Heart left ventricle (tissue), 16 donors: ENCODE data around the gene PHLPP2. TPM values are rescaled to one million over a fixed set of nuclear protein-coding genes. Genes with fewer than 3 reads are reported as not detected.

ENCODE experiments used
- ATAC-seq, 4 donors: fragments of 200-7000 bp; cut with Tn5 transposase; one replicate each; pipeline ENCODE4 v1.9.1; 2020 to 2022; ENCODE audit warnings: moderate library complexity in 4 of 4, mild to moderate bottlenecking in 3 of 4, moderate number of reproducible peaks in 1 of 4
- DNase-seq, 5 donors: peaks; one replicate each; pipeline ENCODE4 v3.0.0-alpha.2; 2020
- H3K27ac ChIP-seq, 12 donors: fragments of 200-600 bp; sonication (generic) in 4 of 12; one replicate each; pipeline versions ENCODE4 v1.5.0 to v1.8.0; 2016 to 2022; ENCODE audit warnings: mild to moderate bottlenecking in 2 of 12
- H3K27me3 ChIP-seq, 9 donors: fragments of 200-600 bp; sonication (generic) in 2 of 9; one replicate each; pipeline versions ENCODE4 v1.5.1 to v1.8.0; 2016 to 2022; ENCODE audit warnings: mild to moderate bottlenecking in 3 of 9
- H3K36me3 ChIP-seq, 9 donors: fragments of 200-600 bp; sonication (generic) in 2 of 9; one replicate each; pipeline versions ENCODE4 v1.5.0 to v1.8.0; 2018 to 2022; ENCODE audit warnings: mild to moderate bottlenecking in 2 of 9
- H3K4me1 ChIP-seq, 12 donors: fragments of 200-600 bp; sonication (generic) in 4 of 12; one replicate each; pipeline versions ENCODE4 v1.5.0 to v1.8.0; 2016 to 2022; ENCODE audit warnings: mild to moderate bottlenecking in 3 of 12
- H3K4me3 ChIP-seq, 12 donors: fragments of 200-600 bp; sonication (generic) in 4 of 12; one replicate each; pipeline versions ENCODE4 v1.5.0 to v1.8.0; 2017 to 2022; ENCODE audit warnings: mild to moderate bottlenecking in 9 of 12, moderate library complexity in 4 of 12
- H3K9me3 ChIP-seq, 12 donors: fragments of 200-600 bp; sonication (generic) in 4 of 12; one replicate each; pipeline versions ENCODE4 v1.5.0 to v1.8.0; 2016 to 2022; ENCODE audit warnings: mild to moderate bottlenecking in 1 of 12
- POLR2A ChIP-seq, 2 donors: fragments of 450-650 bp; IDR thresholded peaks; one replicate each; pipeline ENCODE4 v1.6.1; 2017; ENCODE audit warnings: antibody characterized with exemption in 2 of 2, mild to moderate bottlenecking in 2 of 2, moderate library complexity in 2 of 2
- WGBS, 4 donors: extraction: QIAGEN DNeasy Blood & Tissue Kit in 2 of 4; methylation state at CpG; one replicate each; pipeline versions ENCODE4 v1.1.5 to v1.1.7; 2013 to 2018; 5-methylcytosine and 5-hydroxymethylcytosine counted together
- intact Hi-C, 10 donors: fragments of 100-400 bp; cut with DNase I; formaldehyde crosslinking; loops; one replicate each; pipeline versions ENCODE4 v1.11.1 to v1.14.2; 2022
- polyA plus RNA-seq, 2 donors: library from polyadenylated mRNA; stranded (reverse); fragments of 200-250 nt; gene quantifications; one replicate each; pipeline ENCODE4 v1.2.3, GENCODE V29; 2013
- total RNA-seq, 9 donors: library from RNA; depleted of rRNA in 2 of 9; stranded (reverse); fragments of >200 nt in 2 of 9; fragmentation: NEBNext Ultra II Directional in 3 of 9; extraction: Animal tissue kit (Norgen Biotek cat#: 25700) in 3 of 9; gene quantifications; one replicate each; pipeline versions ENCODE4 v1.1.0 to v1.2.4, GENCODE V29; 2016 to 2023
- TF ChIP-seq, protein P1 (sequence below), 12 donors: fragments of 200-600 bp; sonication (generic) in 4 of 12; IDR thresholded peaks; one replicate each; pipeline versions ENCODE4 v1.5.0 to v1.8.0; 2018 to 2022; ENCODE audit warnings: antibody characterized with exemption in 12 of 12, mild to moderate bottlenecking in 5 of 12
- donor health status: ischemic (EF 13 %, LVEDD 7.1; RV severe dilation, severe dysfunction).
- donor health status: healthy with polysubstance abuse.
- donor health status: DM: no; HTN: yes; CAD: no.
- donor health status: DM: no; HTN: no; CAD: no.
- donor health status: ischemic (EF 25% LVEDD 6.9; RV normal size, moderate dysfunction).
- donor health status: ischemic (EF 25% LVEDD 5.7; RV mildly dilated, moderate dysfunction).
- donor health status: healthy.
- donor health status: DM: yes; HTN: yes; CAD: no.
- donor health status: ischemic (EF 35%, LVEDD 5.7; RV mildly dilated, moderate dysfunction).
- donor health status: nonischemic (EF 11% LVEDD 7.7; RV severe dilation, severe dysfunction).
- donor health status: DM: yes; HTN: yes; CAD: no.
- donor health status: PGD.
- donor health status: ischemic (EF 29% LVEDD 5.4; RV normal size, mild dysfunction).
- donor health status: nonischemic (EF 23%, LVEDD 6.1; RV moderate dilation, normal function).

The PHLPP2 gene
- total and polyA plus RNA-seq, 11 donors, result 0.99 to 7.4 (median 3.1) TPM

DNA sequence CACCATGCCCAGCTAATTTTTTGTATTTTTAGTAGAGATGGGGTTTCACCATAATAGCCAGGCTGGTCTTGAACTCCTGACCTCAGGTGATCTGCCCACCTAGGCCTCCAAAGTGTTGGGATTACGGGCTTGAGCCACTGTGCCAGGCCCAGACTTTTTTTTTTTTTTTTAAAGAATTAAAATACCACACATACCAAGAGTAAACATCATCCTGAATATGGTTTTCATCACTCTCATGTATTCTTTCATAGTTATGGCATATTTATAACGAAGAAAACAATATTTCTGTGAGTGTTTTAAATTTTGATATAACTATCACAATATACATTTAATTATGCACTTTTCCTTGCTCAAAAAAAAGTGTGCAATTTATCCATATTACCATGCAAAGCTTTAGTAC lies 50.3 kb downstream of the PHLPP2 start:
- H3K4me1 ChIP-seq, result no peaks in the 10 kb centered on the region
- no peak for DNase-seq
- no peak for TF ChIP-seq POLR2A (IDR thresholded peaks at IDR 0.05)
- TF ChIP-seq, protein P1, sequence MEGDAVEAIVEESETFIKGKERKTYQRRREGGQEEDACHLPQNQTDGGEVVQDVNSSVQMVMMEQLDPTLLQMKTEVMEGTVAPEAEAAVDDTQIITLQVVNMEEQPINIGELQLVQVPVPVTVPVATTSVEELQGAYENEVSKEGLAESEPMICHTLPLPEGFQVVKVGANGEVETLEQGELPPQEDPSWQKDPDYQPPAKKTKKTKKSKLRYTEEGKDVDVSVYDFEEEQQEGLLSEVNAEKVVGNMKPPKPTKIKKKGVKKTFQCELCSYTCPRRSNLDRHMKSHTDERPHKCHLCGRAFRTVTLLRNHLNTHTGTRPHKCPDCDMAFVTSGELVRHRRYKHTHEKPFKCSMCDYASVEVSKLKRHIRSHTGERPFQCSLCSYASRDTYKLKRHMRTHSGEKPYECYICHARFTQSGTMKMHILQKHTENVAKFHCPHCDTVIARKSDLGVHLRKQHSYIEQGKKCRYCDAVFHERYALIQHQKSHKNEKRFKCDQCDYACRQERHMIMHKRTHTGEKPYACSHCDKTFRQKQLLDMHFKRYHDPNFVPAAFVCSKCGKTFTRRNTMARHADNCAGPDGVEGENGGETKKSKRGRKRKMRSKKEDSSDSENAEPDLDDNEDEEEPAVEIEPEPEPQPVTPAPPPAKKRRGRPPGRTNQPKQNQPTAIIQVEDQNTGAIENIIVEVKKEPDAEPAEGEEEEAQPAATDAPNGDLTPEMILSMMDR (IDR thresholded peaks at IDR 0.05), result no peak
- peaks cover 0 to 97% (median 71%) of the 10 kb centered on the region in 9 donors for H3K36me3 ChIP-seq
- no peak overlapping the region for H3K4me3 ChIP-seq
- ATAC-seq, result no peak
- no peak overlapping the region for H3K27ac ChIP-seq
- no peaks in the 10 kb centered on the region for H3K27me3 ChIP-seq
- H3K9me3 ChIP-seq, result no peaks in the 10 kb centered on the region
- WGBS, 4 donors, result 97 to 100% (median 98%) methylated on average over 2 of the region's 2 CpGs
- intact Hi-C loops, result no loop called here

DNA sequence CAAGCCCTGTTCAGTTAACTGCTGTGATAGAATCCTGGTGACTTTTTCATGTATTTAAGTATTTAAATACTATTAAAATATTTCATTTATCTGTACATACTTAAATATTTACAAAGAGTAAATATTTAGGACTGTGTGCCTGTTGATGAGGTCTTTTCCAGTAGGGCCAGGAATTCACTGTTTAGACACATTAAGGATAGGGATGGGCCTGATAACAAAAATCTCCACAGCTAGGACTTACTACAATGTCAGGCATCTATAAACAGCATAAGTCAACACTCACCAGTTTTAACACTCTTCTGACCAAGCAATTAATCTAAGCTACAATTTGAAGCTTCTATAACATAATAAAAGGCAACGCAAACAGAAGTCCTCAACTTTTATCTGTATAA lies 50.9 kb downstream of the PHLPP2 start:
- intact Hi-C loops, result no loop called here
- no peak for DNase-seq
- Histone ChIP-seq H3K4me3 (no peak overlapping the region), H3K36me3 (peaks cover 0 to 97% (median 71%) of the 10 kb centered on the region in 9 donors), H3K27ac (no peak overlapping the region), H3K4me1 (no peaks in the 10 kb centered on the region), H3K9me3 (no peaks in the 10 kb centered on the region), H3K27me3 (no peaks in the 10 kb centered on the region)
- ATAC-seq, result no peak
- TF ChIP-seq, protein P1 (IDR thresholded peaks at IDR 0.05), result no peak
- no peak for TF ChIP-seq POLR2A (IDR thresholded peaks at IDR 0.05)
- WGBS, 4 donors, result 93 to 100% (median 99%) methylated on average over 1 of the region's 1 CpG

DNA sequence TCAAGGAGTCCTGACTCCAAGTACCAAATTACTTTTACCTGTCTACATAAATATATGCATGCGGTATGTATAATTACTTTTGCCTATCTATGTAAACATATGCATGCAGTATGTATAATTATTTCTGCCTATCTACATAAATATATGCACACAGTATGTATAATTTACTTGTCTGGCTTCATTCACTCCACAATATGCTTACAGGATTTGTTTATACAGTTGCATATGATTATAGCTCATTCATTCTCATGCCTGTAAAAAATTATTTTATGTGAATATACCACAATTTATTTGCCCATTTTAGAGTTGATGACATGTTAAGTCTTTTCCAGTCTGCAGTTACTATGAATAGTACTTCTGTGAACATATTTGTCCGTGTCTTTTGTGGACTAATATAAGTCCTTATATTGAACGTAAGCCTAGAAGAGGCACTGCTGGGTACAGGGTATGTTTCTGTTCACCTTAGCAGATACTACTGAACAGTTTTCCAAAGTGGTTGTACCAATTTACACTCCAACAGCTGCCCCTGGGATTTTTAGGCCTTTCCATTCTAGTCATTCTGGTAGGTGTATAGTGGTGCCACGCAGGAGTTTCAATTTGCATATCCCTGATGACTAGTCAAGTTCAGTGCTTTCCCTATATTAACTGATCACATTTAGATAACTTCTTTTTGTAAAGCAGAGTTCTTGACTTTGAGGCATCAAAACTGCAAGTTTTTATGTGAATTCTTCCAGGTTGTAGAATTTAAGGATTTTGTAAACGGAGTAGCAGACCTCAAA lies 51.5 kb downstream of the PHLPP2 start:
- H3K9me3 ChIP-seq, result no peaks in the 10 kb centered on the region
- H3K36me3 ChIP-seq, result peaks cover 0 to 97% (median 71%) of the 10 kb centered on the region in 9 donors
- H3K27ac ChIP-seq, result no peak overlapping the region
- H3K4me3 ChIP-seq, result no peak overlapping the region
- 94 to 96% (median 95%) methylated on average over 5 of the region's 5 CpGs for WGBS, 4 donors
- no peaks in the 10 kb centered on the region for H3K4me1 ChIP-seq
- TF ChIP-seq POLR2A (IDR thresholded peaks at IDR 0.05), result no peak
- ATAC-seq (no peak), DNase-seq (no peak)
- H3K27me3 ChIP-seq, result no peaks in the 10 kb centered on the region
- intact Hi-C loops, result no loop called here

DNA sequence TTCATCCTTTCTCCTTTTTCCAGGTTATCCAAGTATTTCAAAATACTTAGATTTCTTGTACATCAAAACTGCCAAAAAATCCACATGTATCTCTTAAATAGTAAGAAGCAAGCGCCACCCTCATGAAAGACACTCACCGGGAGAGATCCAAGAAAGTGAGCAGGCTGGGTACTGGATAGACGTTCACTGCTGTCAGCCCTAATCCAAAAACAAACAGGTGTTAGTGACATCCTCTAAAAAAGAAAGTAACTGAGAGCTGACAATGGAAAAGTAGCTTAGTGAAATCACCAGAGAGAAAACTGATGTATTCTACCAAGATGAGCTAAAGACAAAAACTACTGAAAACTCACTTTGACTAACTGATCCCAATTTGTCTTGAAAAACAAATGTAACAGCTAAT lies 52.4 kb downstream of the PHLPP2 start:
- H3K4me1 ChIP-seq, result no peaks in the 10 kb centered on the region
- intact Hi-C loops, result no loop called here
- no peaks in the 10 kb centered on the region for H3K9me3 ChIP-seq
- H3K27me3 ChIP-seq, result no peaks in the 10 kb centered on the region
- DNase-seq (no peak), ATAC-seq (no peak)
- H3K4me3 ChIP-seq, result no peak overlapping the region
- WGBS, 4 donors, result 81 to 84% (median 82%) methylated on average over 3 of the region's 3 CpGs
- H3K27ac ChIP-seq, result no peak overlapping the region
- TF ChIP-seq, protein P1 (IDR thresholded peaks at IDR 0.05), result no peak
- no peak for TF ChIP-seq POLR2A (IDR thresholded peaks at IDR 0.05)
- peaks cover 0 to 98% (median 74%) of the 10 kb centered on the region in 9 donors for H3K36me3 ChIP-seq
